OCI-LY3 (cell line): ENCODE measurements around the gene GUCA2A.
A peak's percentile ranks its signal among the peaks of the same experiment; 100 is the strongest.

Experiments used
- H2AFZ ChIP-seq: fragments of 200-600, 300-600 bp; shearing (Covaris generic); 2 replicates; pipeline ENCODE4 v1.6.0; 2014; ENCODE audit warnings: antibody characterized with exemption, low read depth, low read length
- H3K27ac ChIP-seq: fragments of 200-600, 300-600 bp; sonication (generic); 2 replicates; pipeline ENCODE4 v1.5.1; 2014; ENCODE audit warnings: mild to moderate bottlenecking, low read length, moderate library complexity, mixed read lengths
- H3K27me3 ChIP-seq: fragments of 200-600, 300-600 bp; sonication (generic); 2 replicates; pipeline ENCODE4 v1.6.1; 2014; ENCODE audit warnings: low read depth, low read length, mixed read lengths
- H3K36me3 ChIP-seq: fragments of 200-600, 300-600 bp; sonication (generic); replicated peaks from 2 replicates; pipeline ENCODE3; 2014; ENCODE audit warnings: low read depth, low read length, mixed read lengths
- H3K4me1 ChIP-seq: fragments of 300-600, 200-600 bp; sonication (generic); 2 replicates; pipeline ENCODE4 v1.6.1; 2014; ENCODE audit warnings: low read length, mixed read lengths
- H3K4me2 ChIP-seq: fragments of 200-600, 300-600 bp; sonication (generic); 2 replicates; pipeline ENCODE4 v1.6.1; 2014; ENCODE audit warnings: low read length, mixed read lengths
- H3K4me3 ChIP-seq: fragments of 300-600, 200-600 bp; sonication (generic); 2 replicates; pipeline ENCODE4 v1.5.1; 2014; ENCODE audit warnings: antibody characterized with exemption, mild to moderate bottlenecking, low read length, moderate library complexity
- H3K79me2 ChIP-seq: fragments of 300-600, 200-600 bp; shearing (Covaris generic); 2 replicates; pipeline ENCODE4 v1.6.1; 2014; ENCODE audit warnings: mild to moderate bottlenecking, low read length, mixed read lengths
- H3K9ac ChIP-seq: fragments of 300-600, 200-600 bp; shearing (Covaris generic); 2 replicates; pipeline ENCODE4 v1.6.0; 2014; ENCODE audit warnings: mild to moderate bottlenecking, low read length, moderate library complexity
- H3K9me3 ChIP-seq: fragments of 200-600, 300-600 bp; shearing (Covaris generic); 2 replicates; pipeline ENCODE4 v1.6.1; 2014; ENCODE audit warnings: low read length, mixed read lengths; ENCODE audit not compliant: insufficient read depth
- H4K20me1 ChIP-seq: fragments of 200-600, 300-600 bp; sonication (generic); 2 replicates; pipeline ENCODE4 v1.6.1; 2016; ENCODE audit warnings: low read length, mixed read lengths; ENCODE audit not compliant: insufficient read depth
- EZH2phosphoT487 ChIP-seq: fragments of 200-600 bp; shearing (Covaris generic); IDR thresholded peaks from 2 replicates; pipeline ENCODE4 v1.6.1; 2018; ENCODE audit warnings: antibody characterized with exemption, mixed run types, low read depth
- TF ChIP-seq, protein P1 (sequence below): fragments of 200-600, 300-600 bp; sonication (generic); IDR thresholded peaks from 2 replicates; pipeline ENCODE4 v1.5.1; 2014; ENCODE audit warnings: antibody characterized with exemption, low read length, low read depth

Gene GUCA2A

DNA sequence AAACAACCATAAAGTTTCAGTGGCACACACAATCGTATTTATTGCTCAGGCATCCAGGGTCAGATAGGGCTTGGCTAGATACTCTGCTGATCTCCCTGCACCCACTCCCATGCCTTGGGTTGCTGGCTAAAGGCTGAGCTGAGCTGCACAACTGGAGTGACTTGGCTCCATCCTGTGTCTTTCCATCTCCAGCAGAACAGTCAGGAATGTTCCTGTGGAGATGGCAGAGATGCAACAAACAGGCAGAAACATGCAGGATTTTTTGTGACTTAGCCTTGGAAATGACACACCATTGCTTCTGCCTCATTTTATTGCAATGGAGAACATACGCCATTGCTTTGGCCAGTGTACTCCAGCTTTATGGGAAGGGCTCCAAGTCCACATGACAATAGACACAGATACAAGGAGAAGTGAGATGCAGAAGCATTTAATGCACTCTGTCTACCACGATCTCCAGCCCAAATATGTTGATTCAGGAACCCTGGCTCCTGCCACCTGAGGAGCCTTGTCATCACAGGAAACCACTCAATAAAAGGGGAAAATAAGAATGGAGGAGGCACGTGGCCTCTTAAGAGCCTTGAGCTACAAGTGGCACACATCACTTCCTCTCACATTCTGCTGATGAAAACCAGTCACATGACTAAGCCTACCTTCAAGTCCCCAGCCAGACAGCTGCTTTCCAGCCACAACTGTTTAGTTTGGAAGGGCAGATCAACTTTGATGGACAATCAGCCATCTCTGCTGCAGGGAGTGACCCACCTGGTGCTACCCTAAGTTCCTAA, 21.5 kb downstream of the GUCA2A start:
- H3K4me1 ChIP-seq, result peaks cover 36% of the 10 kb centered on the region
- H3K27ac ChIP-seq, result no peak overlapping the region
- no peak overlapping the region for H3K9ac ChIP-seq
- TF ChIP-seq, protein P1, sequence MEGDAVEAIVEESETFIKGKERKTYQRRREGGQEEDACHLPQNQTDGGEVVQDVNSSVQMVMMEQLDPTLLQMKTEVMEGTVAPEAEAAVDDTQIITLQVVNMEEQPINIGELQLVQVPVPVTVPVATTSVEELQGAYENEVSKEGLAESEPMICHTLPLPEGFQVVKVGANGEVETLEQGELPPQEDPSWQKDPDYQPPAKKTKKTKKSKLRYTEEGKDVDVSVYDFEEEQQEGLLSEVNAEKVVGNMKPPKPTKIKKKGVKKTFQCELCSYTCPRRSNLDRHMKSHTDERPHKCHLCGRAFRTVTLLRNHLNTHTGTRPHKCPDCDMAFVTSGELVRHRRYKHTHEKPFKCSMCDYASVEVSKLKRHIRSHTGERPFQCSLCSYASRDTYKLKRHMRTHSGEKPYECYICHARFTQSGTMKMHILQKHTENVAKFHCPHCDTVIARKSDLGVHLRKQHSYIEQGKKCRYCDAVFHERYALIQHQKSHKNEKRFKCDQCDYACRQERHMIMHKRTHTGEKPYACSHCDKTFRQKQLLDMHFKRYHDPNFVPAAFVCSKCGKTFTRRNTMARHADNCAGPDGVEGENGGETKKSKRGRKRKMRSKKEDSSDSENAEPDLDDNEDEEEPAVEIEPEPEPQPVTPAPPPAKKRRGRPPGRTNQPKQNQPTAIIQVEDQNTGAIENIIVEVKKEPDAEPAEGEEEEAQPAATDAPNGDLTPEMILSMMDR, result no peak
- no peak for TF ChIP-seq EZH2phosphoT487
- no peaks in the 10 kb centered on the region for H3K9me3 ChIP-seq
- no peak overlapping the region for H3K4me3 ChIP-seq
- no peaks in the 10 kb centered on the region for H3K36me3 ChIP-seq
- H3K27me3 ChIP-seq, result no peaks in the 10 kb centered on the region
- H3K79me2 ChIP-seq, result no peaks in the 10 kb centered on the region
- no peaks in the 10 kb centered on the region for H4K20me1 ChIP-seq
- peak overlapping the region; percentile 42 for H3K4me2 ChIP-seq
- peak overlapping the region; percentile 57; the same call in 1 of the 2 replicates for H2AFZ ChIP-seq

DNA sequence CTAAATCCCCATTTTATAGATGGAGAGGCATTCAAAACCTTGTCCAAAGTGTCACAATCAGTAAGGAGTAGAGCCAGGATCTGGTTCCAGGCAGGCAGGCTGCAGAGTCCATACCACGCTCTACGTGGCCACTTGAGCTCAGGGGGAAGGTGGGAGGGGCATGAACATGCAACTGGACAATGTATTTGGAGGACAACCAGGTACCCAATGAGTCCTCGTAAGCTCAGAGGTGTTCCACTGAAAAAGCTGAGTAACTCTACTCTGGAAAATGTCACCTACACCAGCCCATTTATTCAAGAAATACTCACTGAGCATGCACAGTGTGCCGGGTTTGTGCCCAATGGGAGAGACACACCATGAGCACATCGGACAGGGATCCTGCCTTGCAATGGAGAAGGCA, 22.6 kb downstream of the GUCA2A start:
- H3K4me1 ChIP-seq, result peaks cover 34% of the 10 kb centered on the region
- H3K36me3 ChIP-seq, result no peaks in the 10 kb centered on the region
- no peak overlapping the region for H3K9ac ChIP-seq
- no peak overlapping the region for H3K4me2 ChIP-seq
- TF ChIP-seq, protein P1, result no peak
- TF ChIP-seq EZH2phosphoT487, result no peak
- no peaks in the 10 kb centered on the region for H3K27me3 ChIP-seq
- no peaks in the 10 kb centered on the region for H3K9me3 ChIP-seq
- no peaks in the 10 kb centered on the region for H3K79me2 ChIP-seq
- no peak overlapping the region for H3K27ac ChIP-seq
- no peak overlapping the region for H2AFZ ChIP-seq
- H3K4me3 ChIP-seq, result no peak overlapping the region
- no peaks in the 10 kb centered on the region for H4K20me1 ChIP-seq

DNA sequence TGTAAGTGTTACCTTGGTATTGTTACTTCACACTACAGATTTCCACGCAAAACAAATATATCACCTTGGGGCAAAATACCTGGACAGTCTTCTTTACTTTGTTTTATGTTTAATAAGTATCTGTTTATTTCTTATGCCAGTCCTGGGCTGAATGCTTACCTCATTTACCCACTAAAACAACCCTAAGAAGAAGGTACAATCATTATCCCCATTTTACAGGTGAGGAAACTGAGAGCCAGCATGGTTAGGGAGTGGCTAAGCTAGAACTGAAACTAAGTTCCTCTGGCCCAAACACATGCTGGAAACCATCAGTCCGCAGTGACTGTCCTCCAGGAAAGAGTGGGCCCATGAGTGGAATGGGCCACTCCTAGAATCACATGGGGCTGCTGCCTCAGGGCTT, 24.4 kb downstream of the GUCA2A start:
- H4K20me1 ChIP-seq, result no peaks in the 10 kb centered on the region
- H3K9me3 ChIP-seq, result no peaks in the 10 kb centered on the region
- no peak overlapping the region for H2AFZ ChIP-seq
- H3K27ac ChIP-seq, result no peak overlapping the region
- H3K79me2 ChIP-seq, result no peaks in the 10 kb centered on the region
- H3K27me3 ChIP-seq, result no peaks in the 10 kb centered on the region
- H3K36me3 ChIP-seq, result no peaks in the 10 kb centered on the region
- no peak overlapping the region for H3K4me2 ChIP-seq
- H3K9ac ChIP-seq, result no peak overlapping the region
- TF ChIP-seq, protein P1, result no peak
- TF ChIP-seq EZH2phosphoT487, result no peak
- H3K4me3 ChIP-seq, result no peak overlapping the region
- peaks cover 33% of the 10 kb centered on the region for H3K4me1 ChIP-seq

DNA sequence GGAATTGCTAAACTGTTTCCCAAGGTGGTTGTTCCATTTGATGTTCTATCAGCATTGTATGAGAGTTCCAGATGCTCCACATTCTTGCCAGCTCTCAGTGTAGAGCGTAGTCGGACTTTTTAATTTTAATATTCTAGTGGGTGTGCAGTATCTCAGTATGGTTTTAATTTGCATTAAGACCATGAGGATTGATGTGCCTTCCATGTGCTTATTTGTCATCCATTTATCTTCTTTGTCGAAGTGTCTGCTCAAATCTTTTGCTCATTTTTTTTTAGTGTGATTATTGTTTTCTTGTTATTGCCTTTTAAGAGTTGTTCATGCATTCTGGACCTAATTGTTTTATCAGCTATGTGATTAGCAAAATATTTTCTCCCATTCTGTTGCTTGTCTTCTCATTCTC, 25.1 kb downstream of the GUCA2A start:
- Histone ChIP-seq H3K4me1 (peaks cover 26% of the 10 kb centered on the region), H3K4me2 (no peak overlapping the region), H4K20me1 (no peaks in the 10 kb centered on the region), H2AFZ (no peak overlapping the region), H3K79me2 (no peaks in the 10 kb centered on the region), H3K36me3 (no peaks in the 10 kb centered on the region), H3K27me3 (no peaks in the 10 kb centered on the region), H3K9me3 (no peaks in the 10 kb centered on the region), H3K4me3 (no peak overlapping the region), H3K9ac (no peak overlapping the region), H3K27ac (no peak overlapping the region)
- TF ChIP-seq, protein P1, result no peak
- no peak for TF ChIP-seq EZH2phosphoT487
